Keratinocyte (primary cell): ENCODE data around the gene SMNDC1.

Source experiments
- CTCF ChIP-seq, 3 experiments: IDR thresholded peaks in 1 of 3; conservative IDR thresholded peaks in 1 of 3; optimal IDR thresholded peaks in 1 of 3; 2 replicates in 2 of 3; 3 replicates in 1 of 3; pipeline versions ENCODE3 to v1.5.1; 2011; ENCODE audit warnings: low read length in 3 of 3, mild to moderate bottlenecking in 3 of 3, moderate library complexity in 2 of 3, control low read depth in 1 of 3, inconsistent platforms in 1 of 3; ENCODE audit not compliant: insufficient read depth in 2 of 3; ENCODE audit errors: extremely low read depth in 1 of 3
- EZH2 ChIP-seq: IDR thresholded peaks from one replicate; pipeline ENCODE4 v1.6.1; 2012; ENCODE audit warnings: inconsistent platforms, mild to moderate bottlenecking, low read length, moderate library complexity

DNA sequence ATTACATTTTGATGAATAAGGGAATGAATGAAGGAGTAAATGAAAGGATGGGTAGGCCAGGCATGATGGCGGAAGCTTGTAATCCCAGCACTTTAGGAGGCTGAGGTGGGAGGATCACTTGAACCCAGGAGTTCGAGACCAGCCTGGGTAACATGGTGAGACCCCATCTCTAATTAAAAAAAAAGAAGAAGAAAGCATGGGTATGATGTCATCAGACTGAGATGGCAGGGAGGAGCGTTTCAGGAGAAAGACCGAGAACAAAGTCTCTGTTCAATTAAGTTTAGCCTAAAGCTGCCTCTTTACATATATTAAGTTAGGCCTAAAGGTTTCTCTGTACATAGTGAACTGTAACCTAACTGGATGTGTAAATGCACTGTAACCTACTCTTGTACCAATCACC, 42.2 kb upstream of the SMNDC1 start:
- no peak for TF ChIP-seq CTCF (optimal IDR thresholded peaks at IDR 0.05 in 1 of 3, IDR thresholded peaks at IDR 0.05 in 1 of 3, conservative IDR thresholded peaks at IDR 0.05 in 1 of 3; ENCODE audit: extremely low read depth in 1 of 3, insufficient read depth in 2 of 3, low read length in 3 of 3)
- TF ChIP-seq EZH2: no peak
